HEK293 (cell line): ENCODE measurements around the gene PGM1.

Source experiments
- CTCF ChIA-PET: fragments of 350-600 bp; formaldehyde crosslinking; extraction: SDS; loops from one replicate; lab custom pipeline; 2021; ENCODE audit warnings: antibody characterized with exemption; lab: Yijun Ruan, JAX
- POLR2A ChIA-PET: fragments of 300-600 bp; formaldehyde crosslinking; extraction: SDS; loops from one replicate; lab custom pipeline; 2020; ENCODE audit warnings: antibody characterized with exemption, inconsistent platforms; lab: Yijun Ruan, JAX
- H3K27ac ChIP-seq: fragments of 200-500 bp; sonication (Bioruptor generic); 2 replicates; pipeline ENCODE4 v1.5.1; 2014; ENCODE audit warnings: low read depth, low read length, control low read depth, inconsistent platforms; ENCODE audit errors: extremely low read depth
- H3K36me3 ChIP-seq, 2 experiments: fragments of 200-500 bp in 1 of 2; sonication (Bioruptor generic) in 1 of 2; 1 replicate in 1 of 2; 2 replicates in 1 of 2; pipeline ENCODE4 v1.5.1; 2014 to 2017; ENCODE audit warnings: inconsistent platforms in 2 of 2, low read length in 2 of 2; ENCODE audit not compliant: control insufficient read depth in 2 of 2, insufficient read depth in 1 of 2
- H3K4me1 ChIP-seq: fragments of 200-500 bp; sonication (Bioruptor generic); 2 replicates; pipeline ENCODE4 v1.5.1; 2014; ENCODE audit warnings: mild to moderate bottlenecking, low read length, inconsistent platforms; ENCODE audit not compliant: control insufficient read depth, insufficient read depth
- H3K4me3 ChIP-seq: 2 replicates; pipeline ENCODE4 v1.5.1; 2011; ENCODE audit warnings: low read depth, mild to moderate bottlenecking, control low read depth, low read length, moderate library complexity
- H3K9me3 ChIP-seq: fragments of 200-500 bp; sonication (Bioruptor generic); 2 replicates; pipeline ENCODE4 v1.5.1; 2014; ENCODE audit warnings: low read depth, low read length, inconsistent platforms; ENCODE audit not compliant: control insufficient read depth, insufficient read depth
- ELK4 ChIP-seq: IDR thresholded peaks from 2 replicates; pipeline ENCODE4 v1.6.1; 2011; ENCODE audit warnings: mild to moderate bottlenecking, low read depth, low read length, borderline replicate concordance
- KLF9 ChIP-seq: fragments of 450-650 bp; formaldehyde crosslinking; IDR thresholded peaks from 2 replicates; pipeline ENCODE4 v1.5.1; 2016; ENCODE audit warnings: missing biosample characterization, missing genetic modification characterization, low read depth
- MEIS1 ChIP-seq: sonication (generic); formaldehyde crosslinking; IDR thresholded peaks from 2 replicates; pipeline ENCODE4 v1.8.1; 2022; ENCODE audit warnings: missing genetic modification reagents, mild to moderate bottlenecking, borderline replicate concordance
- SP3 ChIP-seq: fragments of 450-650 bp; formaldehyde crosslinking; IDR thresholded peaks from 2 replicates; pipeline ENCODE4 v1.5.1; 2016; ENCODE audit warnings: missing biosample characterization, missing genetic modification characterization
- ZBTB17 ChIP-seq: fragments of 450-650 bp; formaldehyde crosslinking; IDR thresholded peaks from 2 replicates; pipeline ENCODE4 v1.5.1; 2016; ENCODE audit warnings: missing biosample characterization, missing genetic modification characterization
- ZBTB20 ChIP-seq: fragments of 450-650 bp; formaldehyde crosslinking; IDR thresholded peaks from 2 replicates; pipeline ENCODE4 v1.5.1; 2016; ENCODE audit warnings: missing biosample characterization, missing genetic modification characterization
- ZFP69B ChIP-seq: fragments of 450-650 bp; formaldehyde crosslinking; IDR thresholded peaks from 2 replicates; pipeline ENCODE4 v1.5.1; 2016; ENCODE audit warnings: missing biosample characterization, missing genetic modification characterization
- ZNF10 ChIP-seq: fragments of 450-650 bp; formaldehyde crosslinking; IDR thresholded peaks from 2 replicates; pipeline ENCODE4 v1.5.1; 2017; ENCODE audit warnings: missing biosample characterization, missing genetic modification characterization
- ZNF121 ChIP-seq: fragments of 450-650 bp; formaldehyde crosslinking; IDR thresholded peaks from 2 replicates; pipeline ENCODE4 v1.5.1; 2016; ENCODE audit warnings: missing biosample characterization, missing genetic modification characterization
- ZNF341 ChIP-seq: fragments of 450-650 bp; formaldehyde crosslinking; IDR thresholded peaks from 2 replicates; pipeline ENCODE4; 2016; ENCODE audit warnings: low read depth, missing biosample characterization, missing genetic modification characterization
- ZNF416 ChIP-seq: fragments of 450-650 bp; formaldehyde crosslinking; IDR thresholded peaks from 2 replicates; pipeline ENCODE4 v1.5.1; 2016; ENCODE audit warnings: missing biosample characterization, missing genetic modification characterization
- ZNF423 ChIP-seq: fragments of 450-650 bp; formaldehyde crosslinking; IDR thresholded peaks from 2 replicates; pipeline ENCODE4 v1.5.1; 2016; ENCODE audit warnings: missing biosample characterization, missing genetic modification characterization
- ZNF530 ChIP-seq: fragments of 450-650 bp; formaldehyde crosslinking; IDR thresholded peaks from 2 replicates; pipeline ENCODE4 v1.5.1; 2016; ENCODE audit warnings: low read depth, missing biosample characterization, missing genetic modification characterization
- ZNF677 ChIP-seq: fragments of 450-650 bp; IDR thresholded peaks from 2 replicates; pipeline ENCODE4 v1.5.0; 2018; ENCODE audit warnings: missing biosample characterization, mild to moderate bottlenecking, missing genetic modification characterization, moderate library complexity
- ZNF747 ChIP-seq: fragments of 450-650 bp; formaldehyde crosslinking; IDR thresholded peaks from 2 replicates; pipeline ENCODE4 v1.5.1; 2016; ENCODE audit warnings: missing biosample characterization, missing genetic modification characterization
- ZNF76 ChIP-seq: fragments of 450-650 bp; formaldehyde crosslinking; IDR thresholded peaks from 2 replicates; pipeline ENCODE4; 2016; ENCODE audit warnings: low read depth, missing biosample characterization, missing genetic modification characterization, borderline replicate concordance
- ZNF830 ChIP-seq: fragments of 450-650 bp; IDR thresholded peaks from 2 replicates; pipeline ENCODE4 v1.5.0; 2018; ENCODE audit warnings: missing biosample characterization, missing genetic modification characterization, low read depth, mild to moderate bottlenecking, moderate library complexity
- ZNF837 ChIP-seq: fragments of 450-650 bp; formaldehyde crosslinking; IDR thresholded peaks from 2 replicates; pipeline ENCODE4 v1.5.1; 2016; ENCODE audit warnings: missing biosample characterization, missing genetic modification characterization
- ZSCAN23 ChIP-seq: fragments of 450-650 bp; formaldehyde crosslinking; IDR thresholded peaks from 2 replicates; pipeline ENCODE4 v1.5.1; 2016; ENCODE audit warnings: missing biosample characterization, missing genetic modification characterization
- TF ChIP-seq, protein P1 (sequence below): fragments of 450-650 bp; IDR thresholded peaks from 2 replicates; pipeline ENCODE4 v1.5.1; 2018; ENCODE audit warnings: missing biosample characterization, missing genetic modification characterization

PGM1 gene

DNA sequence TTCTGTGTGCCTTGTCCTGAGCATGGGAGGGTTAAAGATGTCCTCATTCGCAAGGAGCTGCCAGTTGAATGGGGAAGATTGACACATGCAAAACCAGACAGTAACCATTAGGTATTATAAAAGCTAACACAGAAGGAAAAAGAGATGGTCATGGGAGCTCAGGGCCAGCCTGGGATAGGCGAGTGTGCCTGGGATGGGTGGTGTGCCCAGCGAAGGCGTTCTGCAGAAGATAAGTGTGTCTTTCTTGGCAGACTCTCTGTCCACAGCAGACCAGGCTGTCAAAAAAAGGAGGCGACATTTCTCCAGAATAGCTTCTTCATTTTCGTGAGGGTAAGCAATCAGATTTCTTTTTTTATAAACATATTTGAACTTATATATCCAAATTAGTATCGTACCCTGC lies 14.1 kb downstream of the PGM1 start:
- Histone ChIP-seq H3K36me3 (no peaks in the 10 kb centered on the region), H3K4me3 (no peak overlapping the region), H3K4me1 (no peaks in the 10 kb centered on the region), H3K27ac (no peak overlapping the region), H3K9me3 (no peaks in the 10 kb centered on the region)
- TF ChIP-seq ZNF121 (tag by site-specific recombination) (no peak), ZBTB20 (no peak), KLF9 (no peak), ZSCAN23 (no peak)
- TF ChIP-seq, protein P1, sequence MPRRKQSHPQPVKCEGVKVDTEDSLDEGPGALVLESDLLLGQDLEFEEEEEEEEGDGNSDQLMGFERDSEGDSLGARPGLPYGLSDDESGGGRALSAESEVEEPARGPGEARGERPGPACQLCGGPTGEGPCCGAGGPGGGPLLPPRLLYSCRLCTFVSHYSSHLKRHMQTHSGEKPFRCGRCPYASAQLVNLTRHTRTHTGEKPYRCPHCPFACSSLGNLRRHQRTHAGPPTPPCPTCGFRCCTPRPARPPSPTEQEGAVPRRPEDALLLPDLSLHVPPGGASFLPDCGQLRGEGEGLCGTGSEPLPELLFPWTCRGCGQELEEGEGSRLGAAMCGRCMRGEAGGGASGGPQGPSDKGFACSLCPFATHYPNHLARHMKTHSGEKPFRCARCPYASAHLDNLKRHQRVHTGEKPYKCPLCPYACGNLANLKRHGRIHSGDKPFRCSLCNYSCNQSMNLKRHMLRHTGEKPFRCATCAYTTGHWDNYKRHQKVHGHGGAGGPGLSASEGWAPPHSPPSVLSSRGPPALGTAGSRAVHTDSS (tag by site-specific recombination), result no peak
- ChIA-PET POLR2A (no interaction called here), CTCF (interaction anchor here (1.0 kb wide), 1 partner anchor 30 kb away, joined by 6 read pairs; no protein-coding TSS in a partner anchor)

GRCh38 chr1:63611231-63611630 lies 18.0 kb downstream of the PGM1 start:
- Histone ChIP-seq H3K27ac (no peak overlapping the region), H3K4me1 (peaks cover 3% of the 10 kb centered on the region; the same call in 1 of the 2 replicates), H3K36me3 (no peaks in the 10 kb centered on the region), H3K9me3 (no peaks in the 10 kb centered on the region), H3K4me3 (no peak overlapping the region)
- POLR2A ChIA-PET, result no interaction called here
- CTCF ChIA-PET, result interaction anchor here (1.3 kb wide), 1 partner anchor 635 kb away, joined by 6 read pairs; no protein-coding TSS in a partner anchor
- no peak for TF ChIP-seq ZNF837 (tag by site-specific recombination)
- TF ChIP-seq ZNF416 (tag by site-specific recombination), result no peak
- no peak for TF ChIP-seq MEIS1 (CRISPR knock-in tag)
- no peak for TF ChIP-seq ZNF10 (tag by site-specific recombination)
- no peak for TF ChIP-seq ZNF530 (tag by site-specific recombination)
- TF ChIP-seq ZBTB17 (tag by site-specific recombination), result no peak
- TF ChIP-seq, protein P1 (tag by site-specific recombination), result no peak
- TF ChIP-seq ZNF677 (tag by site-specific recombination), result no peak
- no peak for TF ChIP-seq ZNF830 (tag by site-specific recombination)
- TF ChIP-seq SP3 (tag by site-specific recombination), result no peak
- no peak for TF ChIP-seq ZNF747 (tag by site-specific recombination)
- TF ChIP-seq ZNF76 (tag by site-specific recombination), result no peak
- TF ChIP-seq ZFP69B (tag by site-specific recombination), result no peak
- no peak for TF ChIP-seq ZNF341
- no peak for TF ChIP-seq ZNF423 (tag by site-specific recombination)

GRCh38 chr1:63612564-63612963 lies 19.4 kb downstream of the PGM1 start:
- no peaks in the 10 kb centered on the region for H3K9me3 ChIP-seq
- no peak for TF ChIP-seq ELK4
- H3K4me3 ChIP-seq, result no peak overlapping the region
- H3K36me3 ChIP-seq, result no peaks in the 10 kb centered on the region
- peaks cover 3% of the 10 kb centered on the region; the same call in 1 of the 2 replicates for H3K4me1 ChIP-seq
- H3K27ac ChIP-seq, result no peak overlapping the region
- POLR2A ChIA-PET, result no interaction called here
- CTCF ChIA-PET, result interaction anchor here (0.7 to 2.3 kb wide), 4 partner anchors 79 to 752 kb away, joined by 3 to 9 read pairs (median 5); no protein-coding TSS in a partner anchor
